Measurements from ENCODE around the gene ADAM30.

The ADAM30 gene

DNA sequence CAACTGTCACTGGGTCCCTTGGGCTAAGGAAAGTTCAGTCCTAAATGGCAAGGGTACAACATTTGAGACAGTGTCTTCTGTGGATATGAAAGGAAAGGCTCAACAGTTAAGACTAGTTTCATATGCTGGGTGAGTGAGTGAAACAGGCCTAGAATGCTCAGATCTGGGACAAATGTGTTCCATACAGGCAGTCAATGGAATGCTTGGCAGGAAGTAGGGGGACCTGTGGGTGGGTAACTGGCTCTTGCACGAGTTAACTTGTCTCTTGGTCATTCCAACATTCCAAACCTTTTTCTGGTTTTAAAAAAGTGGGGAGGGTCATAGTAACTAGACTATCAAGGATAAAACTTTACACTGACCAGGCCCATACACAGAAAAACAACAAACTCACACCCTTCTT is 17.8 kb upstream of the ADAM30 start:
- Histone ChIP-seq H3K27me3 (ENCODE audit: insufficient read depth, low read depth, severe bottlenecking) (no peaks in the 10 kb centered on the region), H3K4me3 (ENCODE audit: low read depth, low read length) (no peak overlapping the region), H3K9me3 (ENCODE audit: severe bottlenecking) (no peaks in the 10 kb centered on the region), H3K27ac (no peak overlapping the region), H3K36me3 (peaks cover 34% of the 10 kb centered on the region)
- TF ChIP-seq, protein P1, sequence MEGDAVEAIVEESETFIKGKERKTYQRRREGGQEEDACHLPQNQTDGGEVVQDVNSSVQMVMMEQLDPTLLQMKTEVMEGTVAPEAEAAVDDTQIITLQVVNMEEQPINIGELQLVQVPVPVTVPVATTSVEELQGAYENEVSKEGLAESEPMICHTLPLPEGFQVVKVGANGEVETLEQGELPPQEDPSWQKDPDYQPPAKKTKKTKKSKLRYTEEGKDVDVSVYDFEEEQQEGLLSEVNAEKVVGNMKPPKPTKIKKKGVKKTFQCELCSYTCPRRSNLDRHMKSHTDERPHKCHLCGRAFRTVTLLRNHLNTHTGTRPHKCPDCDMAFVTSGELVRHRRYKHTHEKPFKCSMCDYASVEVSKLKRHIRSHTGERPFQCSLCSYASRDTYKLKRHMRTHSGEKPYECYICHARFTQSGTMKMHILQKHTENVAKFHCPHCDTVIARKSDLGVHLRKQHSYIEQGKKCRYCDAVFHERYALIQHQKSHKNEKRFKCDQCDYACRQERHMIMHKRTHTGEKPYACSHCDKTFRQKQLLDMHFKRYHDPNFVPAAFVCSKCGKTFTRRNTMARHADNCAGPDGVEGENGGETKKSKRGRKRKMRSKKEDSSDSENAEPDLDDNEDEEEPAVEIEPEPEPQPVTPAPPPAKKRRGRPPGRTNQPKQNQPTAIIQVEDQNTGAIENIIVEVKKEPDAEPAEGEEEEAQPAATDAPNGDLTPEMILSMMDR (IDR thresholded peaks at IDR 0.05; ENCODE audit: low read depth, low read length), result no peak
- DNase-seq, result no peak

- no peaks in the 10 kb centered on the region for H3K27me3 ChIP-seq (ENCODE audit: insufficient read depth, low read depth, severe bottlenecking)
- TF ChIP-seq, protein P1 (IDR thresholded peaks at IDR 0.05; ENCODE audit: low read depth, low read length), result no peak
- no peaks in the 10 kb centered on the region for H3K9me3 ChIP-seq (ENCODE audit: severe bottlenecking)
- no peak overlapping the region for H3K4me3 ChIP-seq (ENCODE audit: low read depth, low read length)
- H3K27ac ChIP-seq, result no peak overlapping the region
- H3K36me3 ChIP-seq, result peaks cover 26% of the 10 kb centered on the region
- no peak for DNase-seq
Measured at GRCh38 chr1:119912963-119913362, 16.6 kb upstream of the ADAM30 start.

DNA sequence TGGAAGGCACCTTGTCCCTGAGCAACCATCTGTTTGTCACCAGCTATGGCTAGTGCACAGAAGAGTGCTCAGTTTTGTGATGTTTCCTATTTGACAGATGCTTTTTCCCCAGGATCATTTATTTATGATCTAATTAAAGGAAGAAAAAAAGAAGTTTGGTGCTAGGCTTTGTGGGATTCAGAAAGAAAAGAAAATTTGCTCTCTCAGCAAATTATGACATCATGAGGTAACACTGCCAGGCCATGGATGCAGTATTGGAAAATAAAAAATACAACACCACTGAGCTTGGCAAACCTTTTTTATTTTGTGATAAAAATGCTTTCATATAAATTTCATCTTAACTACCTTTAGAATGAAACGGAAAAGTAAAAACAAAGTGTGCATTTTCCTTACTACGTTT is 15.5 kb upstream of the ADAM30 start:
- no peaks in the 10 kb centered on the region for H3K9me3 ChIP-seq (ENCODE audit: severe bottlenecking)
- H3K4me3 ChIP-seq (ENCODE audit: low read depth, low read length), result no peak overlapping the region
- no peak for DNase-seq
- H3K36me3 ChIP-seq, result peaks cover 19% of the 10 kb centered on the region
- no peaks in the 10 kb centered on the region for H3K27me3 ChIP-seq (ENCODE audit: insufficient read depth, low read depth, severe bottlenecking)
- TF ChIP-seq, protein P1 (IDR thresholded peaks at IDR 0.05; ENCODE audit: low read depth, low read length), result no peak
- H3K27ac ChIP-seq, result no peak overlapping the region

DNA sequence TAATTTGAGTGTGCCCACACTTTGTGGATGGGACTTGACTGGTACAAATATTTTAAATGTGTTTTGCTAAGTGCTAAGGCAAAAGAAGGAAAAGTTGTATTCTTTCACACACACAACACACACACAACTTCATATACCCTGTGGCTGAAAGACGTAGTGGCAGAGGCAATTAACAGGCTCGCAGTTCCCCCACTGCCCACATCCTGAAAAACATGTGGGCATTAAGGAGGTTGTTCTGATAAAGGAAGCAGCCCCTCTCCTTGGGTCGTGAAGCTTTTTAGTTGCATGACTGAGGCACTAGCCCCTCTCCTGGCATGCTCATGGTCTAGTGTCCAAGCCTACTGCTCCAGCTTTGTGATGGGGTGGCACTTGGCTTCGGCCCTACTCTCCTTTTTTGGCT is 14.3 kb upstream of the ADAM30 start:
- DNase-seq, result no peak
- H3K4me3 ChIP-seq (ENCODE audit: low read depth, low read length), result no peak overlapping the region
- TF ChIP-seq, protein P1 (IDR thresholded peaks at IDR 0.05; ENCODE audit: low read depth, low read length), result no peak

DNA sequence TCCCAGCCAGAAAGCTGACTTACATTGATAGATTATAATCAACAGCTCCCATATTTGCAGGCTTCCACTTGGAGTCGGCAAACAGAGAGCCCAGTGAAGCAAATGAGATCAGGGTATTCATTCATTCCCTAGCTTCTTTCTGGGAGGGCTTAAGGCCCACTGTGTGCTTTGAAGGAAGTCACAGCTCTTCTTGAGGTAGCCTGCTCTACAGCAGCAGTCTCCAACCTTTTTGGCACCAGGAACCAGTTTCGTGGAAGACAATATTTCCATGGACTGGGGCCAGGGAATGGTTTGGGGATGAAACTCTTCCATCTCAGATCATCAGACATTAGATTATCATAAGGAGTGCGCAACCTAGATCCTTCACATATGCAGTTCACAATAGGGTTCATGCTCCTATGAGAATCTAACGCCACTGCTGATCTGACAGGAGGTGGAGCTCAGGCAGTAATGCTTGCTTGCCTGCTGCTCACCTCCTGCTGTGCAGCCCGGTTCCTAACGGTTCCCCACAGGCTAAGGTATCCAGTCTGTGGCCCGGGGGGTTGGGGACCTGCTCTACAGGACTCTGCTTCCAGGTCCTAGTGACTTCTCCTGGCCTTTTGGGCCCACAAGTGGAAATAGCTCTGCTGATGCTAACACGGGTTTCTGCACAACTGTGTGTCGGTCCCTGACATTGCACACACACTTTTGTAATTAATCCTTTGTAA is 13.7 kb upstream of the ADAM30 start:
- Histone ChIP-seq H3K27me3 (ENCODE audit: insufficient read depth, low read depth, severe bottlenecking) (no peaks in the 10 kb centered on the region), H3K36me3 (peaks cover 5% of the 10 kb centered on the region; the same call in 1 of the 2 replicates), H3K27ac (no peak overlapping the region), H3K9me3 (ENCODE audit: severe bottlenecking) (no peaks in the 10 kb centered on the region), H3K4me3 (ENCODE audit: low read depth, low read length) (no peak overlapping the region)
- TF ChIP-seq, protein P1 (IDR thresholded peaks at IDR 0.05; ENCODE audit: low read depth, low read length), result no peak
- DNase-seq, result peak; percentile 17

More for the DNA sequence above, 14.3 kb upstream of the ADAM30 start:
- H3K36me3 ChIP-seq, result peaks cover 10% of the 10 kb centered on the region
- H3K27ac ChIP-seq, result no peak overlapping the region
- no peaks in the 10 kb centered on the region for H3K9me3 ChIP-seq (ENCODE audit: severe bottlenecking)
- no peaks in the 10 kb centered on the region for H3K27me3 ChIP-seq (ENCODE audit: insufficient read depth, low read depth, severe bottlenecking)

GRCh38 chr1:119908661-119909060 is 12.3 kb upstream of the ADAM30 start:
- DNase-seq, result no peak
- Histone ChIP-seq H3K27ac (no peak overlapping the region), H3K4me3 (ENCODE audit: low read depth, low read length) (no peak overlapping the region), H3K27me3 (ENCODE audit: insufficient read depth, low read depth, severe bottlenecking) (no peaks in the 10 kb centered on the region), H3K36me3 (no peaks in the 10 kb centered on the region), H3K9me3 (ENCODE audit: severe bottlenecking) (no peaks in the 10 kb centered on the region)
- TF ChIP-seq, protein P1 (IDR thresholded peaks at IDR 0.05; ENCODE audit: low read depth, low read length), result no peak
